ENCODE measurements around the gene NDFIP1.

DNA sequence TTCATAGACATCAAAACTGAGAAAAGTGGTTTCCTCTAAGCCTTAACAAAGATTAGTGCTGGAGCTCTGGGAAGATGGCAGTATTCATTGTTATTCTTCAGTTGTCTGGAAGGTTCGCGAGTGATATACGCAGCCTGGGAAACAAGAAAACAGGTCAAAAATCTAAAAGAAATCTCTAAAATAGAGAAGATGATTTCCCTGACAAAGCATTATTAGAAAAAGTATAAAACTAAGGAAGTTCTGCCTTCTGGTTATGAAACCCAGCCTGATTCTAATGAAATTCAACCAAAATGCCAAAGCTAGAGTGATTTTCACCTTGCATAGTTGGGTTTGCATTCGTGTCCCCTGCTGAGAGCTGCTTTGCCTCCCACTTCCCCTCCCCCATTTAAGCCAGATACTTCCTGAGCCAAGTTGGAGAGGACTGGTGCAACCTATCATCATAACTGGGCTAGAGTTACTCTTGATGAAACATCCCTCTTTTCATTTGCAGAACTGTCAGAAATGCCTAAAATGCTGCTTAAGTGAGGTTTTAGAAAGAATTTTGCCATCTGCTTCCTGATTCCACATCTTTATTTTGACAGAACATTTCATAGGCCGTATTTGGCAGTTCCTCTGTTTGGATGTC, 48.4 kb downstream of the NDFIP1 start:
- TF ChIP-seq CTCF (IDR thresholded peaks at IDR 0.05) (no peak), POLR2A (IDR thresholded peaks at IDR 0.05) (no peak)
